SKM-1 (cell line): Measurements from ENCODE around the gene ADARB2.

Experiments
- DNase-seq: peaks from one replicate; lab custom pipeline; 2025; ENCODE audit not compliant: unreplicated experiment; lab: John Stamatoyannopoulos, UW

Gene ADARB2

DNA sequence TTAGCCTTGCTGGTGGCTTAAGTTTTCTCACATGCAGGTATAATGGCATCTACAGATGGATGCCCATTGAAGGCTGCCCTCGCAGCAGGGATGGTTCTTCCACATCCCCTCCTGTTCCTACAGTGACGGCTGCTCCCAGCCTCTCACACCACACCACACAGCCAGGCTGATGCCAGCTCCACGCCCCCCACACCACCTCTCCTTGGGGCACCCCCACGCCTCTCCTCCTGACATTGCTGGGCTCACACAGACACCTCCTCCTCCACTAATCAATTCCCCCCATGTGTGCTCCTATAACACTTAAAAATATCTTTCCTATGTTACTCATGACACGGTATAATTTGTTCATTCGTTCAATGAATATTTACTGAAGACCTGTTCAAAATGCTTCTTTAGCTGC lies 437.1 kb downstream of the ADARB2 start:
- no peak for DNase-seq

DNA sequence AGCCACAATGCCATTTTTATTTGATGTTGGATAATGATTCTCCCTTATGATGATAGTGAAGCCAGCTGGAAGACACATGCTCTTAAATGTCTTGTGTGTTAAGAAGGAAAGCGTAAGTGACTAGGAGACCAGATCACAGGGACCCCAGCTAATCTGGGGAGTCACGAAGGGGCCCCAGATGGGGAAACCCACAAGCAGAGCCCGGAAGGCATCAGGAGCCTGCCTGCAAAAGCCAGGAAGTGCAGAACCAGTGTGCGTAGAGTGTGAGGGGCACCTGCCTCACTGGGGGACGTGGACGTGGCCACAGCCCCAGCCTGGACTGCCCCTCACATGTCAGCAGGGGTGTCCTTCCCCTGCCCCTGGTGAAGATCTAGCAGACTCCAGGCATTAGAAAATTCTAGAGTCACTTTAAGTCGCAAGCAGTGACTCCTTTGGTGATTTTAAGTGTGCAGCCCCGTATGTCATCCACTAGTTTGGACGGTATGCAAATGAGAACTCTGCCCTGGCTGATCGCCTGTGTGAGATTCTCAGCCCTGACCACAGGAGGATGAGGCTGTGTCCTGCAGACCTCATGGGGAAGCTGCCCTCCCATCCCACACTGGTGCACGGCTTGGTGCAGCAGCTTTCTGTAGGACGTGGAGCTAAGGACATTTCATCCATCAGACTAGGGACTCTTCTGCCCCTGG lies 438.1 kb downstream of the ADARB2 start:
- no peak for DNase-seq

DNA sequence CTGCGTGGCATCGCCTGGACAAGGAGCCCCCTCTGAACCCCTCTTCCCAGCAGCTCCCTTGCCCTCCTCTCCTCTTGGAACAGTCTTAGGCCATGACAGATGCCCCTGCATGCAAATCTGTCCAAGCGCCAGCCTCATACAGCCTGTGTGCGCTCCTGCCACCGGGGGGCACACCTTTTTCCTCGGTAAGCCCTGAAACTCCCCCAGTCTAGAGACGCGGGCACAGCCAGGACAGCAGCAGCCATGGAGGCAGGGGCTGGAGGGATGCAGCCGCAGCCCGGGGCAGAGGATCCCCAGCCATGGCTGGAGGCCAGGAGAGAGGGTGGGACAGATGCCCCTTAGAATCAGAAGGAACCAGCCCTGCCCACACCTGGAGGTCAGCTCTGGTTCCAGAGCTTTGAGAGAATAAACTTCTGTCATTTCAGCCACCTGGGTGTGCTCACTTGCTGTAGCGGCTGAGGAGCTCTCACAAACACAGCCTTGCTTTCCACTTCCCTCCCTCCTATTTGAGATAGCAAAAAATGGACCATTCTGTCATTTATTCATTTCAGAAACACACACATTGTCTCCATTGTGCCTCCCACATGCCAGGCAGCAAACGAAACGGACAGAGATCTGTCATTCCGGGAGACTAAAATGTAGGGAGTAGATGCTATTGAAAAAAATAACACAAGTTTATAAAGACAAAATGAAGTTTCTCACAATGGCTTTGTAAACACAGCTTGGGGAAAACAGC lies 439.6 kb downstream of the ADARB2 start:
- no peak for DNase-seq

DNA sequence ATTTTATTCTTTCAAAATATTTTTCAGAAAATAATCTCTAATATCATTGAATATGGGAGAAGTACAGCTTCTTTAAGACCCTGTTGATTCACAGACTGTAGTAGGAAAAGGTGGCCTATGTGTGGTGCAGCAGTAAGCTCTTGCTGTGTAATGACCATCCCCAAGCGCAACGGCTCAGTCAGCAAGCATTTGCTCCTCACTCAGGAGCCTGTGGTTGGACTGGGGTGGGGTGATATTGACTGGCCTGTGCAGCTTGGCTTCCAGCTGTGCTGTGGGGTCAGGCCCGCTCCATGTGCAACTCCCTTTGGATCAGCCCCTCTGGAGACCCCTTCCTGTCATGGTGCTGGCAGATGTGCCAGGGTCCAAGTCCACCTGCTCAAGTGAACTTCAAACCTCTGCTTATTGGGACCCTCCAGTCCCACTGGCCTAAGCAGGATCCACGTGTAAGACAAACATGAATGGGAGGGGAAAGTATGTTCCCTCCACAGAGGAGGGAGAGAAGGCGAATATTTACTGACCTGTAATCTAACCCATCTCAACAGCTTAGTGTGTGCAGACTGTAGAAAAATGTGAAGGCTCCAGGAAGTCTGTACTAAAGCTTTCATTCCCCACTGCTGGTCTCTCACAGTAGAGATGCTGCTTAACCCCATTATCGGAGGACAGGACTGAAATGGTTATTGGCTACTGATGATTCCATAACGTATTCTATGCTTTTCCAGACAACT lies 441.4 kb downstream of the ADARB2 start:
- DNase-seq = no peak

DNA sequence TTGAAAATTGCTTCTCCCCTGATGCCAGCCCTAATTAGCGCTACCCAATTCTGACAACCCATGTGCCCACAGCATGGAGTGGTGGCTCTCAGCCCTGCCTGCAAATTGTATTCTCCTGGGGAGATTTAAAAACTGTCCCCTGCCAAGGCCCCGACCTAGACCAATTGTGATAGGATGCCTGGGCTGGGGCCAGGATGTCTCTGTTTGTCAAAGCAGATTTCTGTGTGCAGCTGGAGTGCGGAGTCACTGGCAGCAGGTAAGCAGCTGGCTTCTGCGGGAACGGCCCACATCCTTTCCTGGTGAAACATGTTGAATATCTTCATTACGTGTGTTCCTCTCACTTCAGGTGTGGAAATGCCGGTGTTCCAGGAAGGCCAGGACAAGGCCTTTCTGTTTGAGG lies 442.6 kb downstream of the ADARB2 start:
- DNase-seq = no peak

DNA sequence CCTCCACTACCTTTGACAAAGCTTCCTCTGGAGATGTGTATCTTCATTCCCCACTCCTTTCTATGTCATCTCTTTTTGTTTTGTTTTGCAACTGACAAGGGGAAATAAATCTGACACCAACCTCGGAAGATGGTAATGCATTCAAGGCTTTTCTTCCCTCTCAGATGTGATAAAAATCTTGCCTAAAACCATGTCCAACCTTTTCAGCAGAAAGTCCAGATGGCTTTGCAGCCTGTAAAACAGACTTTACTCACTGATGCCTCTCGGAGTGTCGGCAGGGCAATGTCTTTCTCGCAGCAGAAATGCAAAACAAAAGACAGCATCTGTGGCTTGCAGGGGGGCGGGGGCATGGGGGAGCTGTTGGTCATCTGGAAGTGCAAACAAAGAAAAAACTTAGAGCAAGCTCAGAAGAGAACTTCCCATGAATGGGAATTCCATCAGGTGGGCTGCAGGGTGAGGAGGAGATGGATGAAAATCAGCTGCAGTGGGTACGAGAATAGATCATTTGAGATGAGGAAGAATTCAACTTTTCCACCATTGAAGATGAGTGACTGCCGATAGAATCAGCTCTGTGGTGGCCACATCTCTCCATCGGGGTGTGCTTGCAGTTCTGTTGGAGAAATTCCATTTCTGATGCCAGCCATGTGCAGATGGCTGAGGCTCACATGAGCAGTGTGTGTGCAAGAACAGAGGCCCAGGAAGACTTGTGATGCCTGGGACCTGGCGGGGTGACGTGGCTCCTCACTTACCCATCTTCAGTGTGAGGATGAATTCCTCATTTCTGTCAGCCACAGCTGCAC lies 443.5 kb downstream of the ADARB2 start:
- DNase-seq = no peak

DNA sequence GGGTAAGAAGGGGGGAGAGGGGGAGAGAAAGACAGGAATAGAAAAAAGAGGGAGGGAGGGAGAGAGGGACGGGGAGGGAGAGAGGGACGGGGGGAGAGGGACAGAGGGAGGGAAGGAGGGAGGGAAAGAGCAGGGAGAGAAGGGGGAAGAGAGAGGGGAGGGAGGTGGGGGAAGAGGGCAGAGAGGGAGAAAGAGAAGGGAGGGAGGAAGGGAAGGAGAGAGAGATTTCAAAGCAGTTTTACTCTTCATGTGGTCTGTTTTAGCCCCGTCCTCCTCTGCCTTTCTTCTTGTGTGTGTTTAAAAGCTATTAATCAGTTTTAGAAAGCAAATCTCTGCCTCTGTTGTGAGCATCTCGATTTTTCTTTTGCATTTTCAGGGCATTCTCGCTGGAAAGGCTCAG lies 444.2 kb downstream of the ADARB2 start:
- DNase-seq = no peak

DNA sequence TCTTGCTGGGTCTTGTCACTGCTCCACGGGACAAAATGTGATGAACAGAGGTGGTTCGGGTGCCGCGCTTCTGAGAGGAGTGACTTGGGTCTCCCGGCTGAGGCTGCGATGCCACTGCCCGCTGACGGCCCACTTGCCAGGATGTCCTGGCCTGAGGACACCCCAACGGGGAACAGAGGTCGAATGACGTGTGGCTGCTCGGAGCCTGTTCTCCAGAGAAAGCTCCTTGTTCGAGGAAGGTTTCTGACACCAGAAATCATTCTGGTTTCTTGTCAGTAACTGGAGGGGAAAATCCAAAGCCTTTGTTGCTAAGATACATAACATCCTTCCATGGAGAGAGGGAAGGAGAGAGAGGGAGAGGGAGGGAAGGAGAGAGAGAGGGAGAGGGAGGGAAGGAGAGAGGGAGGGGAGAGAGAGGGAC lies 444.7 kb downstream of the ADARB2 start:
- DNase-seq = no peak

DNA sequence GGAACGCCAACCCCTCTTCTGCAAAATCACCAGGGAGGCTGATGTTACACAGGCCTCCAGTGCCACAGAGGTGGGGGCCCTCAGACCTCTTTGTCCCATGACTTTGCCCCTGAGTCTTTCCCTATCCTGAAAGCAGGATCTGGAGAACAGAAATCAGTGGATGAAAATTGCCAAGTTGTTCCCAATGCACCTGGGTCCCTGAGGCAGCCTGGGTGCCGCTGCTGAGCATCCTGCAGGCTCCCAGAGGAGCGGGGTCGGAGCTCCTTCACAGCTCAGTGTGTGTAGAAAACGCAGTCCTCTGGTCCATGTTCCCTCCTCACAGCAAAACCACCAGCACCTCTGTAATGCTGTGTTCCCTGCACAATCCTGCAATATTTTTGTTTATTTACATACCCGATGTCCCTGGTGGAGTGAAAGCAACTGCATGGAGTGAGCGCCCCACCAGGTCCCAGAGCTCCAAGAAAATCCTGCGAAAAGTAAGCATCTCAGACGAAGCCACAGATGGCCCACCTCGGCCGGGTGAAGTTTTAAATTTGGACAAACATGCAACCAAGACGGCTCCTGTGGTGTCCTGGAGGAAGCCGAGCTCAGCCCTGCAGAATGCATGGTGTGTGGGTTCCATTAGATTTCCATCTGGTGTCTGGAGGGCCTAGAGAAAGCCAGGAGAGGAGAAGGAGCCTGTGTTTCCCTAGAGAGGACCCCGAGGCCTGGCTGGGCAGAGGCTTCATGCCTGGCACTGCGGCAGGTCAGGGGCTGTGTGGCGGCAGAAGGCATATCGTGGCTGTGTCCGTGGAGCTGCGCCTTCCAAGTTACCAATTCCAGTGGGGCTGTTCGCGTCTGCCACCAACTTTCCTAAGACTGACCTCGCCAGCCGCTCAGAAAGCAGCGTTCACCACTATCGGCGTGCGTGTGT lies 445.9 kb downstream of the ADARB2 start:
- DNase-seq = no peak

DNA sequence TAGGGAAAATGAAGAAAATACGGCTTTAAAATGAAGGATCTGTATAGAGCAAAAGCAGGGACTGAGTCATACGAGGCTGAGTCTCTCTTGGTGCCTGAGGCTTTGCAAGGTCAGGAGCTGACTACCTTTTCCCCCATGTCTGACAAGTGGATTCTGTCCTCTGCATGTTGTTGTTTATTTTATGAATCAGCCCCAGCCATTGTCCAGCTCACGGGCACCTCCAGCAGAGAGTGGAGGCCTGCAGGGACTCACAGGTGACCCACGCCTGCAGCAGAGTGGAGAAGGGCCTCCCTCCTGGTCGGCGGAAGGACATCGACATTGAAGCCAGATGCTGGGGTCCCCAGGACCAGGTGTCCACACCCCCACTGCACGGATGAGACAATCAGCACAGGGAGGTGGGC lies 447.3 kb downstream of the ADARB2 start:
- no peak for DNase-seq

DNA sequence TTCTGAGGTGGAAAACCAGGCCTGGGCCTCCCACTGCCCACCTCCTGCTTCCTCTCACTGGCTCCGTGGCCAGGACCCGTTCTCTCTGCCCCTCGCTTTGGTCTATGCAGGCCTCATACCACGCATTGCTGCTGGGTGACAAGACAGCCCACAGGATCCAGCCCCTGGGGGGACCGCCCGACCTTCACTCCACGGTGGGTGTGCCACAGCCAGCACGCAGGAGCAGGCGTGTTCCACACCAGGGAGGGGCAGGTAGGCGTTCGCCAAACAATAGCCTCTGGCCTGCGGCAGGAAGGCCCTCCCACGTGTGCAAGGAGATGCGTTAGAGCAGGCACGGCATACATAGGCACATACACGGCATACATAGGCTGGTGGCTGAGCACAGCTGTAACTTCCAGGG lies 447.7 kb downstream of the ADARB2 start:
- DNase-seq = no peak

DNA sequence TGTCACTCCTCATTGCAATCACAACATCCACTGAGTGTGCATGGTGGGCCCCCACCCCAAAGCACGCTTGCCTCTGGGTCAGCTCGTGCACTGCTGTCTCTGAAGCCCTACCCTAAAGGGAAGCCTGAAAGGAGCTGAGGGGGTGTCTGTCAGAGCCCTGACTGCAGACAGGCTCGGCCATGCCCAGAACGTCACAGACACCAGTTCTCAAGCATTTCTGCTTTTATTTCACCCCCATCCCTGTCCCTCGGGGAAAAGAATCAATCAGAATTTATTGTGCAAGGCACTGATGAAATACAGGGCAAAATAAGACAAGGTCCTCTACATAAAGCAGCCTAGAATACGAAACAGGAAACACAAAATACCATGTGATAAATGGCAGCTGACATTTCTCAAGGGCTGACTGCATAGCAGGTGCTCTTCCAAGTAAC lies 449.3 kb downstream of the ADARB2 start:
- no peak for DNase-seq

DNA sequence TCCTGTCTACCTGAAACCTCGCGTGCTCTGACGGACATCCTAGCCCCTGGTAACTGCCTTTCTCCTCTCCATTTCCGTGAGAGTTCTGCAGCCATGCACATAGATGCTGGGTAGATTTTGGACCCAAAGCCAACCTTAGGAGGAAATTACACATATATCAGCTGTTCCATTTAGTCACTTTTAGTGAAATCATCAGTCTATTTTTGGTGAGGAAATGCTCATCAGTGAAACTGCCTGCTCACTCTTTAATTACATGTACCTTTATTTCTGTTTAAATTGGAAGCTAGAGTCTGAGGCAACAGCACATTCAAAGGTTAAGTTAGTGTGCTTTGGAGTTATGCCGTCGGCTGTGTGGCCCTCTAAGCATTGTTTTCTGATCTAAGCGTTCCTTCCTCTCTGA lies 449.8 kb downstream of the ADARB2 start:
- no peak for DNase-seq

DNA sequence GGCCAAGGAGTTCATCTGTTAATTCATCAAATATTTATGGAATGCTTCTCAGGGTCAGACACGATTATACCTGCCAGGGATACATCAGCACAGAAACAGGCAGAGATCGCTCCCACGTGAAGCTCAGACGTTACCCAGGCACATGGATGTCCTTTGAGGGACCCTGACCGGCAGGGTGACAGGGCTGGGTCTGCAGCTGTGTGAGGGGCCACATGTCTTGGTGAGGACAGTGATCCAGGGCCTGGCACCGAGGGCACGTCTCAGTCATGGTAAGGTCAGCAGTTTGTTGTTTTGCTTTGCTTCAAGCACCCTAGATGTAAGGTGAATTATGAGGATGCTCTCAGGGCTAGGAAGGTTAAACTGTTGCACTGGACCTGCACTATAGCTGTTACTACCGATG lies 453.2 kb downstream of the ADARB2 start:
- DNase-seq = no peak

DNA sequence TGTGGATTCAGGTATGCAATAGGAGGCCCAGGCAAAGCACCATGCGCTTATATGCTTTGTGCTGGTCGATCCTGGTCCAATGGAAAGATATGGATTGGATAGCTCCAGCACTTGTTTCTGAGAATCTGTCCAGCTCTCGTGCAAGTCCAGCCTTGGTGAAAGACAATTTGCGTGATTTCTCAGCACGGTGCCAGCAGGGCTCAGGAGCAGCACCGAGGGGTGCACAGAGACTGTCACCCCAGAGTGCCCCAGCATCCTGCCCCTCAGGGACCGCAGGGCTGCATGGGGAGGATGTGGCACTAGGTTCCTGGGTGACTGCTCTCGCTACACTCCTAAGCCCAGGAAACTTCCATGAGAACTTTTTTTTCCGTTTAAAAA lies 455.9 kb downstream of the ADARB2 start:
- DNase-seq = no peak

DNA sequence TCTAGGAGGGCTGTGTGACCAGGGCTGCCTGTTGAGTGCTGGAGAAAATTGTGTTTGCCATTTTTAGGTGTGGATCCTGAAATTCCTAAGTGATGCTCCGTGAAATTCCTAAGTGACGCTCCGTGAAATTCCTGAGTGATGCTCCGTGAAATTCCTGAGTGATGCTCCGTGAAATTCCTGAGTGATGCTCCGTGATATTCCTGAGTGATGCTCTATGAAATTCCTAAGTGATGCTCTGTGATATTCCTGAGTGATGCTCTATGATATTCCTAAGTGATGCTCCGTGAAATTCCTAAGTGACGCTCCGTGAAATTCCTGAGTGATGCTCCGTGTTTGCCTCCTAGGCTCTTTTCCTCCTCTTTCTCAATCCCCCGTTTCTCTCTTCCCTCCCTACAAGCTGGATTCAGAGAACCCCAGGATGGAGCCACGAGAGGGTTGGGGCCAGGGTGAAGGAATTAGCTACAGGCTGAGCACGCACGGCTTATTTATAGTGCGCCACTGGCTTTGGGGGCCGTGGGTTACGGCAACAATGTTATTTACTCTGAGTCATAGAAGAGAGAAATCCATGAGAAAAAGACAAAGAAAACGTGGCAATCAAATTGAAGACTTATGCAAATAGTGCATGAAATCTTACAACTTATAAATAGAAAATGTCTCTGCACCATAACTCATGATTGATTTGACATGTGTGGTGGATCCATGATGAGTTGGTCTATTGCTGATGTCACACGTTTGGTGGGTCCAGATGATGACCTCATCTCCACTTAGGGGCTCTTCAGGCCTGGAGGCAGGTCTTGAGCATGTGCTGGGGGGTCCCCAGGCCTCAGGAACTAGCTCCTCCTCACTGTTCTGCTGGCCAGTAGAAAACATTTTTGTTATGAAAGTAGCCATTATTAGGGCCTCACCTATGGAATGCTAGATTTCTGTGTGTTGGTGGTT lies 456.6 kb downstream of the ADARB2 start:
- no peak for DNase-seq

DNA sequence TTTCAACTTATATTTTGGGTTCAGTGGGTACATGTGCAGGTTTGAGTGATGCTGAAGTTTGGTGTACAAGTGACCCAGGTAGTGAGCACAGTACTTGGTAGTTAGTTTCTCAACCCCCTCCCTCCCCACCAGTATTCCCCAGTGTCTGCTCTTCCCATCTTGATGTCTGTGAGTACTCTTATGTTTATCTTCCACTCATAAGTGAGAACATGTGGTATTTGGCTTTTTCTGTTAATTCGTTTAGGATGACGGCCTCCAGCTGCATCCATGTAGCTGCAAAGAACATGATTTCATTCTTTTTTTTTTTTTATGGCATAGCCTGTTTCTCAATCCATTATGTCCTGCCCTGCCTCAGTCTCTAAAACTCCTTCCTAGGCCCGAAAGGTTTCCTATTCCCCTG lies 459.0 kb downstream of the ADARB2 start:
- no peak for DNase-seq

DNA sequence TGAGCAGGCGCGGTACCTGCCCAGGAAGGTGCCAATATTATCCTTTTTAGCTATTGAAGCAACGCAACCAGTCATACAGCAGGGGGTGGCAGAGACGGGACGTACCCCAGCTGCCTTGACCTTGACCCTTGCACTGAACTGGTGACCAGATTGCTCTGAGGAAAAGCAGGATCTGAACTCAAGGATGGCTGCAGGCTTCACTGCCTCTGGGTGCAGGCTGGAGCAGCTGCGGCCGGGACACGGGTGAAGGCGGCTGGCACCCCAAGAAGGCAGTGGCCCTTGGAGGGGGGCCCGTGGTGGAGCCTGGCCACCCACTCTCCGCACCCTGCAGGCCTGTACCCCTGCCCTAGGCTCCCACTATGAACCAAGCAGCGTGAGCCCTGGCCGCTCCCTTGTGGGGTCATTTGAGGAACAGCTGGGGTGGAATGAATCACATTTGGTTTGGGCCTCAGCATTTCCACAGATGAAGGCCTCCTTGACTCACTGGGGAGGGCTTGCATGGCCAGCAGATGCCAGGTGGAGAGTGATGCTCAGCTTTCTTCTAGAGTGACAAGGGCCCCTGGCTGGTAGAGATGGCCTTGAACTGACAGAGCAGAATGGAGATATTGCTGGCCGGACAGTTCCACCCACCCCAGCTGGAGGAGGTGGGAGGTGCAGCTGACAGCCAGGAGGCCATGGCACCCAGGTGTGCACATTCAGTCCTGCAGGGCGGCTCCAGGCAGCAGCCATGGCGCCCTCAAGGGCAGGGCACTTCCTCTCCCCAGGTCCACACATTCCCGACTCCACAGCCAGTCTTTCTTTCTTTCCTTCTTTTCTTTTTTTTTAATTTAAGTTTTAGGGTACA lies 462.4 kb downstream of the ADARB2 start:
- DNase-seq = no peak
